Measurements from ENCODE around the gene SLC35F1. TPM values are rescaled to one million over a fixed set of nuclear protein-coding genes. Genes with fewer than 3 reads are reported as not detected.

SLC35F1 gene
- total and polyA plus RNA-seq, 2 donors (not counting 1 experiment from before 2014, with no cell fraction given), result not detected

DNA sequence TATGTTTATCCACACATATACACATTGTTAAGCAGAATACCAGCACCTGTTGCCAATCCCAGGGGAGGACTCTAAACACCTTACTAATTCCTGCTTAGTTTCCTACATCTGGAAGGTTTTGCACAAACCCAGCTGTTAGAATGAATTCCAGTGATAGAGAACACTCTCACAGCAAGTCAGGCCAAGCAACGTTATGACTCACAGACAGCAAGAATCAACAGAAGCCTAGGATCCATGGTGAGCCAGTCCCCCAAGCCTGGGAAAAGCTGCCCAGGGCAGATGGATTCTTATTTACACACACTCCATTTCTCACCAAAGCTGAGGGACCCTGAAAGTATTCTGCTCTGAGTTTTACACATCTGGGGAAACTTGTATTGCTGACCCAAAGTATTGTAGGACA is 291.7 kb downstream of the SLC35F1 start:
- DNase-seq, result no peak
- H3K27ac ChIP-seq (ENCODE audit: low read length in 2 of 2), result no peak overlapping the region
- Mint-ChIP-seq H3K27ac (no peak overlapping the region), H3K4me1 (no peaks in the 10 kb centered on the region), H3K27me3 (no peaks in the 10 kb centered on the region), H3K4me3 (no peak overlapping the region), H3K9me3 (ENCODE audit: insufficient read depth) (no peaks in the 10 kb centered on the region)
- no peaks in the 10 kb centered on the region for H3K9me3 ChIP-seq (ENCODE audit: control extremely low read depth in 1 of 3, control insufficient read depth in 2 of 3, insufficient read depth in 1 of 3, low read length in 2 of 3)
- no peaks in the 10 kb centered on the region for H3K79me2 ChIP-seq (ENCODE audit: control insufficient read depth, insufficient read depth, low read length)
- intact Hi-C loops (cut with micrococcal nuclease), result no loop called here
- no peak overlapping the region for H3K4me2 ChIP-seq (replicated peaks; ENCODE audit: low read depth, low read length, poor library complexity, severe bottlenecking)
- no peak for ATAC-seq (ENCODE audit: low read depth)
- CTCF ChIA-PET, result no interaction called here
- H3K27me3 ChIP-seq (replicated peaks in 1 of 4; ENCODE audit: control extremely low read depth in 1 of 4, control insufficient read depth in 3 of 4, insufficient read depth in 4 of 4, low read length in 3 of 4), result no peaks in the 10 kb centered on the region
- H4K20me1 ChIP-seq (ENCODE audit: control insufficient read depth, insufficient read depth, low read length, poor library complexity, severe bottlenecking), result no peaks in the 10 kb centered on the region
- H2AFZ ChIP-seq (ENCODE audit: insufficient read depth, low read depth, low read length, poor library complexity, severe bottlenecking), result no peak overlapping the region
- no peak overlapping the region for H3K4me3 ChIP-seq (ENCODE audit: control extremely low read depth in 1 of 5, extremely low read depth in 1 of 5, insufficient read depth in 1 of 5, low read depth in 2 of 5, low read length in 4 of 5)
- H3K4me1 ChIP-seq (ENCODE audit: control insufficient read depth in 2 of 2, insufficient read depth in 2 of 2, low read length in 2 of 2), result no peaks in the 10 kb centered on the region
- no CpG with 5 or more reads among the region's 1 CpG for WGBS (ENCODE audit: insufficient coverage)
- TF ChIP-seq, protein P1, sequence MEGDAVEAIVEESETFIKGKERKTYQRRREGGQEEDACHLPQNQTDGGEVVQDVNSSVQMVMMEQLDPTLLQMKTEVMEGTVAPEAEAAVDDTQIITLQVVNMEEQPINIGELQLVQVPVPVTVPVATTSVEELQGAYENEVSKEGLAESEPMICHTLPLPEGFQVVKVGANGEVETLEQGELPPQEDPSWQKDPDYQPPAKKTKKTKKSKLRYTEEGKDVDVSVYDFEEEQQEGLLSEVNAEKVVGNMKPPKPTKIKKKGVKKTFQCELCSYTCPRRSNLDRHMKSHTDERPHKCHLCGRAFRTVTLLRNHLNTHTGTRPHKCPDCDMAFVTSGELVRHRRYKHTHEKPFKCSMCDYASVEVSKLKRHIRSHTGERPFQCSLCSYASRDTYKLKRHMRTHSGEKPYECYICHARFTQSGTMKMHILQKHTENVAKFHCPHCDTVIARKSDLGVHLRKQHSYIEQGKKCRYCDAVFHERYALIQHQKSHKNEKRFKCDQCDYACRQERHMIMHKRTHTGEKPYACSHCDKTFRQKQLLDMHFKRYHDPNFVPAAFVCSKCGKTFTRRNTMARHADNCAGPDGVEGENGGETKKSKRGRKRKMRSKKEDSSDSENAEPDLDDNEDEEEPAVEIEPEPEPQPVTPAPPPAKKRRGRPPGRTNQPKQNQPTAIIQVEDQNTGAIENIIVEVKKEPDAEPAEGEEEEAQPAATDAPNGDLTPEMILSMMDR (IDR thresholded peaks at IDR 0.05), result no peak
- no peak for TF ChIP-seq EZH2 (IDR thresholded peaks at IDR 0.05; ENCODE audit: borderline replicate concordance, insufficient read depth, low read depth, low read length, poor library complexity, severe bottlenecking)
- H3K36me3 ChIP-seq (replicated peaks in 1 of 2; ENCODE audit: control extremely low read depth in 1 of 2, control insufficient read depth in 1 of 2, extremely low read depth in 1 of 2, insufficient read depth in 2 of 2, low read length in 1 of 2), result no peaks in the 10 kb centered on the region
- H3K9ac ChIP-seq (ENCODE audit: low read length), result no peak overlapping the region
- POLR2A ChIA-PET, result no interaction called here

- no CpG with 5 or more reads among the region's 1 CpG for WGBS (ENCODE audit: insufficient coverage)
- no peak overlapping the region for H3K4me3 Mint-ChIP-seq
Measured at GRCh38 chr6:118200160-118200559, 293.1 kb downstream of the SLC35F1 start.

More at GRCh38 chr6:118200160-118200559, 293.1 kb downstream of the SLC35F1 start:
- TF ChIP-seq, protein P1 (IDR thresholded peaks at IDR 0.05), result no peak
- no peak overlapping the region for H3K27ac Mint-ChIP-seq
- H3K4me1 ChIP-seq (ENCODE audit: control insufficient read depth in 2 of 2, insufficient read depth in 2 of 2, low read length in 2 of 2), result no peaks in the 10 kb centered on the region
- H3K4me3 ChIP-seq (ENCODE audit: control extremely low read depth in 1 of 5, extremely low read depth in 1 of 5, insufficient read depth in 1 of 5, low read depth in 2 of 5, low read length in 4 of 5), result no peak overlapping the region
- H3K27me3 ChIP-seq (replicated peaks in 1 of 4; ENCODE audit: control extremely low read depth in 1 of 4, control insufficient read depth in 3 of 4, insufficient read depth in 4 of 4, low read length in 3 of 4), result no peaks in the 10 kb centered on the region
- no peaks in the 10 kb centered on the region for H3K27me3 Mint-ChIP-seq
- intact Hi-C loops (cut with micrococcal nuclease), result no loop called here
- H3K9me3 ChIP-seq (ENCODE audit: control extremely low read depth in 1 of 3, control insufficient read depth in 2 of 3, insufficient read depth in 1 of 3, low read length in 2 of 3), result no peaks in the 10 kb centered on the region
- H3K9me3 Mint-ChIP-seq (ENCODE audit: insufficient read depth), result no peaks in the 10 kb centered on the region
- DNase-seq (no peak), ATAC-seq (ENCODE audit: low read depth) (no peak)
- H3K9ac ChIP-seq (ENCODE audit: low read length), result no peak overlapping the region
- H3K27ac ChIP-seq (ENCODE audit: low read length in 2 of 2), result no peak overlapping the region
- H3K36me3 ChIP-seq (replicated peaks in 1 of 2; ENCODE audit: control extremely low read depth in 1 of 2, control insufficient read depth in 1 of 2, extremely low read depth in 1 of 2, insufficient read depth in 2 of 2, low read length in 1 of 2), result no peaks in the 10 kb centered on the region
- no peak overlapping the region for H2AFZ ChIP-seq (ENCODE audit: insufficient read depth, low read depth, low read length, poor library complexity, severe bottlenecking)
- H3K4me2 ChIP-seq (replicated peaks; ENCODE audit: low read depth, low read length, poor library complexity, severe bottlenecking), result no peak overlapping the region
- ChIA-PET POLR2A (no interaction called here), CTCF (no interaction called here)
- H3K79me2 ChIP-seq (ENCODE audit: control insufficient read depth, insufficient read depth, low read length), result no peaks in the 10 kb centered on the region
- H4K20me1 ChIP-seq (ENCODE audit: control insufficient read depth, insufficient read depth, low read length, poor library complexity, severe bottlenecking), result no peaks in the 10 kb centered on the region
- H3K4me1 Mint-ChIP-seq, result no peaks in the 10 kb centered on the region
